CD4-positive, alpha-beta T cell treated with Interferon alpha-2 for 1 hour (primary cell): ENCODE results near the gene NPR3.

Source experiments
- DNase-seq, 2 donors: peaks; one replicate each; pipeline ENCODE4 v3.0.0-alpha.2; 2020 to 2022

NPR3 gene, protein sequence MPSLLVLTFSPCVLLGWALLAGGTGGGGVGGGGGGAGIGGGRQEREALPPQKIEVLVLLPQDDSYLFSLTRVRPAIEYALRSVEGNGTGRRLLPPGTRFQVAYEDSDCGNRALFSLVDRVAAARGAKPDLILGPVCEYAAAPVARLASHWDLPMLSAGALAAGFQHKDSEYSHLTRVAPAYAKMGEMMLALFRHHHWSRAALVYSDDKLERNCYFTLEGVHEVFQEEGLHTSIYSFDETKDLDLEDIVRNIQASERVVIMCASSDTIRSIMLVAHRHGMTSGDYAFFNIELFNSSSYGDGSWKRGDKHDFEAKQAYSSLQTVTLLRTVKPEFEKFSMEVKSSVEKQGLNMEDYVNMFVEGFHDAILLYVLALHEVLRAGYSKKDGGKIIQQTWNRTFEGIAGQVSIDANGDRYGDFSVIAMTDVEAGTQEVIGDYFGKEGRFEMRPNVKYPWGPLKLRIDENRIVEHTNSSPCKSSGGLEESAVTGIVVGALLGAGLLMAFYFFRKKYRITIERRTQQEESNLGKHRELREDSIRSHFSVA

GRCh38 chr5:32710550-32711361 is at the start of gene NPR3:
NPR3 (plus strand) TSS chr5:32711321; CDS start chr5:32711777, 456 bp downstream.
- no peak for DNase-seq

- DNase-seq = no peak
These were observed 46.6 kb upstream of the NPR3 start for GRCh38 chr5:32664523-32664922.

DNA sequence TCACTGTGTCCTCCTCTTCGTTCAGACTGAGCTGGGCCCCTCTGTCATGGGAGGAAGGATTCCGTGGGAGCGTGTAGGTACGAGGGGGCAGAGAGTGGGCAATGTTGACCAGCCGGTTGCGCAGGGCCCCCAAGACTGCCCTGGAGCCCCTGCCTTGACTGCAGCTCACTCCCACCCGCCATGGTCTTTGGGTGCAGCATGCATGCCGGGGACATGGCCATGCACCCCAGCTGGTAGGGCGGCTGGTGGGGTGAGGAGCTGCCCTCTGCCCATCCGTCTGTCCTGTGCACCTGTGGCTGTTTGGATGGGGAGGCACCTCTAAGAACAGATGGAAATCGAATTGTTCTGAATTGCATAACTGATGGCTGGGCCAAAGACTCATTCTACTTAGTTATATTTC is 42.6 kb upstream of the NPR3 start:
- no peak for DNase-seq

DNA sequence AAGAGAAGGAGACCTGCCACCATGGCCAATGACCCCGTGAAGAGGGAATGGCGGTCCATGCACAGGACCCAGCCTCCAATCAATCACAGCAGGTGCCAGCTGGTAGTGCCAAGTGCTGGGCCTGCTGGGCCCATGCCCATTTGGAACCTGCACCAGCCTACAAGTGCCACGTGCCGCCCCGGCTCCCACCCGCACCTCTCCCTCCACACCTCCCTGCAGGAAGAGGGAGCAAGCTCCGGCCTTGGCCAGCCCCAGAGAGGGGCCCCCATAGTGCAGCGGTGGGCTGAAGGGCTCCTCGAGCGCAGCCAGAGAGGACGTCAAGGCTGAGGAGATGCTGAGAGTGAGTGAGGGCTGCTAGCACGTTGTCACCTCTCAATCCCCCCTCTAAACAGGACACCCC is 37.8 kb upstream of the NPR3 start:
- no peak for DNase-seq

- DNase-seq = no peak
These were observed 34.1 kb upstream of the NPR3 start for GRCh38 chr5:32677023-32677422.

DNA sequence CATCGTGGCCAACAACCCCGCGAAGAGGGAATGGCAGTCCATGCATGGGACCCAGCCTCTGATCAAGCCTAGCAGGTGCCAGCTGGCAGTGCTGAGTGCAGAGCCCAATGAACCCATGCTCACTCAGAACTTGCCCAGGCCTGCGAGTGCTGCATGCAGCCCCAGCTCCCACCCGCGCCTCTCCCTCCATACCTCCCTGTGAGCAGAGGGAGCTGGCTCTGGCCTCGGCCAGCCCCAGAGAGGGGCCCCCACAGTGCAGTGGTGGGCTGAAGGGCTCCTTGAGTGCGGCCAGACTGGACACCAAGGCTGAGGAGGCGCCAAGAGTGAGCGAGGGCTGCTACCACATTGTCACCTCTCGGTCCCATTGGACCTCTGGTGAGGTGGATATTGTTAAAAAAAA is 32.6 kb upstream of the NPR3 start:
- no peak for DNase-seq

DNA sequence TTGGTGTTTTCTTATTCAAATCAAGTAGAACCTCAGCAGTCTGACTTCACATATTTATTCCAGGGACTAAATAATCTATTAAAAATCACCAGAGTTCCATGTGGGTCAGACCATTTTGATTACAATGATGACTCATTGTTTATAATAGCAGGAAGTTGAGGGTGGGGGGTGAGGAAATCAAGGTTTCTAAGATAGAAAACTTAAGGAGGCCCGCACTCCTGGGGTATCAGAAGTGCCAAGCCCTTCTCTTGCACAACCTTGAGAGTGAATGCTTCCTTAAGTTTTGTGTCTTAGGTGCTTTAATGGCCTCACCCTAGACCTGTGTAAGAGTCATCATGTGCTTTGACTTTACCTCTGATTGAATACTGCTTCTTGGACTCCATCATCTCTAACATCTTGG is 31.9 kb upstream of the NPR3 start:
- DNase-seq = no peak

DNA sequence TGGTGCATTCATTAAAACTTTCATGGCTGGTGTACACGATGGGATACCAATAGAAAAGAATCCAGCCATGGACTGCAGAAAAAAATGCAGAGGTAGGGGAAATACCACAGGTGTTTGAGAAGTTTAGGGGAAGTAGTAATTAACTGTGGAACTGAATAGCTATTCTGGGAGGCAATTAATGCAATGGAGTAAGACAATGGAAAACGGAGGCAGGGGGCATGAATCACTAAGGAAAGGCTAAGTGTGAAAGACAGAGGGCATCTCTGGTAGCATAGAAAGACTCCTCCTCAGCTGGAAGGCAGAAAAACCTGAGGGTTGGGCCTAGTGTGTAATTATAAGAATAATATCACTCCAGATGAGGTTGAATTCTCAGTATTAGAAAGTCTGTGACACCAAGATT is 30.9 kb upstream of the NPR3 start:
- DNase-seq = no peak

GRCh38 chr5:32683125-32683524 is 28.0 kb upstream of the NPR3 start:
- no peak for DNase-seq

DNA sequence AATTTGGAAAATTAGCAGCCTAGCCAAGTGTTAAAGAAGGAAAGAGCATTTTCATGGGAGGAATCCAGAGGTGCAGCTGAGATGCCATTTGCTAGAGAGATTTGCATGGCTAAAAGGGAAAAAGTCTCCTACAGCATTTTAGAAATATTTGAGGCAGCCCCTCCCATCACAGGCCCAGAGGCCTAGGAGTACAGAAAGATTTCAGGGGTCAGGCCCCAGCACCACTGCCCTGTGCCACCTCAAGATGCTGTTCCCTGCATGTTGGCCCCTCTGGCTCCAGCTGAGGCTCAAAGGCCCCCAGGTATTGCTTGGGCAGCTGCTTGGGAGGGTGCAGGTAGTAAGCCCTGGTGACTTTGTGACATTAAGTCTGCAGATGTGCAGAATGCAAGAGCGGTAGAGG is 26.9 kb upstream of the NPR3 start:
- no peak for DNase-seq

- no peak for DNase-seq
These were observed 24.2 kb upstream of the NPR3 start for GRCh38 chr5:32686799-32687498.

DNA sequence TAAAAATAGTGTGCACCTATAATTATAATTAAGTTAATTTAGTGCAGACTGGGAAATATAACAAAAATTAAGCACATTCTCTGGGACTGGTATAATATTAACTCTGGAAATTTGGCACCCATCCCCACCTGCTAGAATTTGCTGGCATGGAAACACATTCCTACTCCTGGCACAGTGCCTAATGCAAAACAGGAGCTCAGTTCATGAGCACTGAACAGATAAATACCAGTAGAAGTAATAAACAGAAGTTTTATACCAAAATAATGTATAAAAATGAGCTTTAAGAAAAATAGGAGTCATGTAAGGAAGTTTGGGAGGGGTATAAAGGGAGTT is 23.7 kb upstream of the NPR3 start:
- no peak for DNase-seq

DNA sequence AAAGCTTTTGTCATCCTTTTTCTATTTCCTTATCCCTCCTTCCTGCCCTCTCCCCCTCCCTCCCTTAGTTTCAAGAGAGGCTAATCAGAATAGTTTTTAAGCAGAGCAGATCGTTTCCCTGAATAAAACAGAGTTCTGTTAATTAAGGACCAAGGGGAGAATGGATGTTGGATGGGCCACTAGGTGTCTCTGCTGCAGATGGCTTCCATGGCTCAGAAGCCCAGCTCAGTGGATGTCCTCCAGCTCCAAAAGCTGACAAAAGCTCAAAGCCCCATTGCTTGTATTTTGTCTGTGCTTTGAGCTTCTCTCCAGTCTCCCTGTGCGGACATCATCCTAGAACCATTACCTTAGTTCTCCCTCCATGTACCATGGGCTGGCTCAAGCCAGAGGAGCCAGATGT is 21.0 kb upstream of the NPR3 start:
- no peak for DNase-seq

- DNase-seq = no peak
These were observed 20.5 kb upstream of the NPR3 start for GRCh38 chr5:32690666-32691065.

DNA sequence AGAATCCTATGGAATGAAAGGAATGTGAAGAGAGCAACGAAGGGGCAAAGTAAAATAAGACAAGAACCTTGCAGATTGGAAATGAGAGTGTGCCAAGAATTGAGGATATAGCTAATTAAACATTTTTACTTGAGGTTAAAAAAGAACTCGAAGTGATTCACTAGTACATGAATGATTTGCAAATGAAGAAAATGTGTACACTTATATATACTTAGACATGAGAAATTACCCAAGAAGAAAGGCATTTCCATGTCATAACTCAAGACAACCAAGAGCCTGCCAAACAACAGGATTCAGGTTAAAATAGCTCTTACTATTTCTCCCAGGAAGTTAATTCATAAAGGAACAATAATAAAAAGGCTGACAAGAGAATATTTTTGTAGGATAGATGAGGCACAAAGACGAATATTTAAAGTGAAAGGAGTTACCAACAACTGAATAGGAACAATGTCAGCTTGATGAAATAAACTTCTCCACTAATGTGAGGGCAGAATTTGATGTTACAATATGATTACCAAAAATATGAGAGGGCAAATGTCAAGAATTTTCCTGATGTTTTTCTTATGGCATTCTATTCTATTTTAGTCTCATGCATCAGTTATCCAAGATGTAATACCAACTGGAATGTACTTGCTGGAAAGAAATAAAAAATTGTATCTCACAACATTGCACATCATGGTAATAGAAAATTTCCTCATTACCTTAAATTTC is 18.9 kb upstream of the NPR3 start:
- DNase-seq = no peak

GRCh38 chr5:32703957-32704356 is 7.2 kb upstream of the NPR3 start:
- no peak for DNase-seq

DNA sequence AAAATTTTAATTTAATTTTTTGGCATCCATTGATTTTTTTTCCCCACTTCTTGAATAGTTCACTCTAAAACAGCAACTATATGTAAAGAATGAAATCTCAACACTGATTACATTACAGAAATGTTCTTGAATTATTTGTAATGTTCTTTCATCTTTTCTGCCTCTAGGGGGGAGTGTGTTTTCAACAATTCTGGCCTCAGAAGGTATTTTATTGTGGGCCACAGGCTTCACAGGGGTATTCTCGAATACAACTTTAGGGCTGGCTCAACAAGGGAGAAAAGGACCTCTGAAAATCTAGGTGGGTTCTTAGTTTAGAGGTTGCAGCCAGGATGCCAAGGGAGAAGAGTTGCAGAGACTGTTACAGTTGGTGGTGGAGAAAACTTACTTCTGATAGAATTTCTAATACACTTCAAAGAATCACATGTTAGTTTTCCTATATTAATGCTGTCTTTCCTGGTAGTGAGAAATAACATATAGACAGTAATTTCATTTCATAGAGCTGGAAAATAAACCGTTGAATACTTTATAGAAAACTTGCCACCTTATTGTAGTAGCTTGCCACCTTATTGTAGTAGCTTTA is 3.6 kb upstream of the NPR3 start:
- no peak for DNase-seq

DNA sequence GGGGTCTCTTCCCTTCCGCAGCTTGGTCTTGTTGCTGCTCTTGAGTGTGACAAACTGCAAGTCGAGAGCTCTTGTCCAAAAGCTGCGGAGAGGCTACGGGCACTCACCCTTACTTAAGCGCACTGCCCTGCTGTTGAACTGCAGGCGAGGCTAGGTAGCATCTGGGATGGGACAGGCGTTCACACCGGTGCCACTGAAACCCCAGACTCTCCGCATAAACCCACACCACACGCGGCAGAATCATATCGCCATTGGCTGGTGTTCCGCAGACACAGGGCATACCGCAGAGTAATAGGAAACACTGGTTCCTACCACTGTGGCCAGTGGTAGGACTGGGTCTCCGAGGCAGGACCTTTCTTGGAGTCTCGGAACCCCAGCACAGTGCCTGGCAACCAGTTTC is 2.2 kb upstream of the NPR3 start:
- DNase-seq = no peak

- DNase-seq = peak; percentile 12 to 23
These were observed 1.2 kb upstream of the NPR3 start for GRCh38 chr5:32709750-32710549.

- DNase-seq = no peak
These were observed 200 bp downstream of the NPR3 start for GRCh38 chr5:32711362-32711680.

GRCh38 chr5:32711681-32712480 is 760 bp downstream of the NPR3 start:
- no peak for DNase-seq
